Measurements from ENCODE around the gene AHNAK. TPM values are rescaled to one million over a fixed set of nuclear protein-coding genes. Genes with fewer than 3 reads are reported as not detected.

The AHNAK gene
- total RNA-seq, 4 donors from 2014 or later, result 227 to 400 (median 288) TPM

DNA sequence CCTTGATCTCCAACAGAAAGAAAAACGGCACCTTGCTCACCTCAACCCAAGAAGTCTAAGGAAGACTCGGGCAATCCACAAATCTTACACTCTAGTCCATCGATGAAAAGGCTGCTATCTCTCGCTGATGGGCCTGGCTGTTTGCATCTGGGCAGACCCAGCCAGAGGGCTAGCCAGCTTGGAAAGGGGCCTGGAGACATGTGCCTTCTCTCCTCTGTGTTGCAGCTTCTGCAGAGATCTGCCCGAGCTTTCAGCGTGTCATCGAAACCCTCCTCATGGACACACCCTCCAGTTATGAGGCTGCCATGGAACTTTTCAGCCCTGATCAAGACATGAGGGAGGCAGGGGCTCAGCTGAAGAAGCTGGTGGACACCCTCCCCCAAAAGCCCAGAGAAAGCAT lies 124.6 kb downstream of the AHNAK start:
- H3K27ac ChIP-seq, result no peak overlapping the region
- H3K4me1 ChIP-seq, result peaks cover 3 to 9% of the 10 kb centered on the region in 2 donors
- intact Hi-C loops (cut with DNase I), result loop anchor here (5.0 kb wide), 2 partner anchors 120 to 140 kb away; no protein-coding TSS in a partner anchor
- no peak for DNase-seq
- no peak for TF ChIP-seq CTCF (IDR thresholded peaks at IDR 0.05)
- TF ChIP-seq POLR2A (IDR thresholded peaks at IDR 0.05), result no peak
- WGBS, 2 donors, result 88 to 90% methylated on average over 6 to 7 of the region's 7 CpGs
- H3K36me3 ChIP-seq, result no peaks in the 10 kb centered on the region
- no peaks in the 10 kb centered on the region for H3K27me3 ChIP-seq
- H3K4me3 ChIP-seq (replicated peaks in 1 of 3), result no peak overlapping the region
- H3K9me3 ChIP-seq, result no peaks in the 10 kb centered on the region

DNA sequence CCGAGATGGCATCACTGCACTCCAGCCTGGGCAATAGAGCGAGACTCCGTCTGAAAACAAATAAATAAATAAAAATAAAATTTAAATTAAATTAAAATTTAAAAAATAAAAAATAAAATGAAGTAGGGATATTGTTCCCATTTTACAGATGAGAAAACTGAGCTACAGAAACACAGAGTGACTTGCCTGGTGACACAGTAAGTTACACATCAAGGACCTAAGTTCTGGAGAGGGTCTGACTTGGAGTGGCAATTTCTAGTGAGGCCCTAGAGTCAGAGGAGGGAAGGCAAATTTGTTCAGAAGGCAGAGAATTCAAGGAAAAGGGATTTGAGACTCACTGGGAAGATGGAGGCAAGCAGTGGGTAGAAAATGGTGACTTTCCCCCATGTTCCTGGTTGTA lies 125.7 kb downstream of the AHNAK start:
- Histone ChIP-seq H3K27ac (no peak overlapping the region), H3K36me3 (no peaks in the 10 kb centered on the region), H3K27me3 (no peaks in the 10 kb centered on the region), H3K4me1 (peaks cover 3 to 9% of the 10 kb centered on the region in 2 donors), H3K9me3 (no peaks in the 10 kb centered on the region), H3K4me3 (replicated peaks in 1 of 3) (no peak overlapping the region)
- no peak for DNase-seq
- 92 to 95% methylated on average over 3 of the region's 3 CpGs for WGBS, 2 donors
- TF ChIP-seq POLR2A (IDR thresholded peaks at IDR 0.05) (no peak), CTCF (IDR thresholded peaks at IDR 0.05) (no peak)
- intact Hi-C loops (cut with DNase I), result loop anchor here (5.0 kb wide), 2 partner anchors 121 to 141 kb away; no protein-coding TSS in a partner anchor

GRCh38 chr11:62419943-62420342 lies 126.7 kb downstream of the AHNAK start:
- no peak overlapping the region for H3K4me3 ChIP-seq (replicated peaks in 1 of 3)
- no peak overlapping the region for H3K27ac ChIP-seq
- TF ChIP-seq CTCF (IDR thresholded peaks at IDR 0.05), result no peak
- no peak for TF ChIP-seq POLR2A (IDR thresholded peaks at IDR 0.05)
- H3K9me3 ChIP-seq, result no peaks in the 10 kb centered on the region
- no peak for DNase-seq
- intact Hi-C loops (cut with DNase I), result loop anchor here (5.0 kb wide), 2 partner anchors 122 to 142 kb away; no protein-coding TSS in a partner anchor
- 67 to 81% methylated on average over 1 of the region's 1 CpG for WGBS, 2 donors
- no peaks in the 10 kb centered on the region for H3K36me3 ChIP-seq
- peaks cover 3 to 9% of the 10 kb centered on the region in 2 donors for H3K4me1 ChIP-seq
- H3K27me3 ChIP-seq, result no peaks in the 10 kb centered on the region

GRCh38 chr11:62419314-62419929 lies 127.2 kb downstream of the AHNAK start:
- intact Hi-C loops (cut with DNase I), result no loop called here

More at GRCh38 chr11:62419314-62419929, 127.2 kb downstream of the AHNAK start:
- Histone ChIP-seq H3K36me3 (no peaks in the 10 kb centered on the region), H3K27ac (no peak overlapping the region), H3K4me3 (replicated peaks in 1 of 3) (no peak overlapping the region), H3K27me3 (no peaks in the 10 kb centered on the region), H3K4me1 (peaks cover 0 to 6% of the 10 kb centered on the region in 2 donors), H3K9me3 (no peaks in the 10 kb centered on the region)
- no peak for DNase-seq
- no peak for TF ChIP-seq CTCF (IDR thresholded peaks at IDR 0.05)
- WGBS, 2 donors, result 45 to 61% methylated on average over 5 of the region's 5 CpGs

All from thyroid gland (tissue), 4 donors.